AG04450 (cell line): ENCODE data around the gene ADAMTSL4. TPM values are rescaled to one million over a fixed set of nuclear protein-coding genes. Genes with fewer than 3 reads are reported as not detected.

ENCODE experiments used
- CTCF ChIA-PET: fragments of 300-600, 350-600 bp; formaldehyde crosslinking; extraction: SDS; loops from one replicate; lab custom pipeline; 2022; ENCODE audit warnings: antibody characterized with exemption, inconsistent platforms; lab: Charles Lee
- POLR2A ChIA-PET: fragments of 350-600 bp; formaldehyde crosslinking; extraction: SDS; loops from one replicate; lab custom pipeline; 2021; ENCODE audit warnings: antibody characterized with exemption, inconsistent platforms; lab: Yijun Ruan, JAX
- DNase-seq: peaks from one replicate; pipeline ENCODE4 v3.0.0-alpha.2; 2011; ENCODE audit warnings: low read depth, low spot score
- H3K27ac ChIP-seq: one replicate; pipeline ENCODE4 v1.5.1; 2012; ENCODE audit warnings: low read depth, low read length, control low read depth
- H3K27me3 ChIP-seq: one replicate; pipeline ENCODE4 v1.6.0; 2012; ENCODE audit warnings: low read length; ENCODE audit not compliant: control insufficient read depth, insufficient read depth
- H3K4me3 ChIP-seq: 2 replicates; pipeline ENCODE4 v1.5.1; 2011; ENCODE audit warnings: mild to moderate bottlenecking, low read depth, low read length, control low read depth
- H3K9me3 ChIP-seq: 2 replicates; pipeline ENCODE4 v1.5.1; 2012; ENCODE audit warnings: low read length; ENCODE audit not compliant: control insufficient read depth, insufficient read depth
- CTCF ChIP-seq: IDR thresholded peaks from 2 replicates; pipeline ENCODE4 v1.5.1; 2011; ENCODE audit warnings: low read depth, low read length, control low read depth, inconsistent platforms
- polyA plus RNA-seq: library from polyadenylated mRNA; depleted of rRNA; stranded (reverse); fragments of >200 nt; gene quantifications from 2 replicates; pipeline ENCODE4 v1.2.3, GENCODE V29; 2011

Gene ADAMTSL4
- polyA plus RNA-seq, 1 experiment = 4.2 TPM

- Histone ChIP-seq H3K9me3 (no peaks in the 10 kb centered on the region), H3K27me3 (no peaks in the 10 kb centered on the region), H3K4me3 (no peak overlapping the region), H3K27ac (no peak overlapping the region)
- no peak for DNase-seq
- TF ChIP-seq CTCF = no peak
- ChIA-PET CTCF (interaction anchor here (0.8 kb wide), 1 partner anchor 21 kb away, joined by 3 read pairs; no protein-coding TSS in a partner anchor), POLR2A (no interaction called here)
These were observed 37.7 kb upstream of the ADAMTSL4 start for GRCh38 chr1:150511551-150511950.

- DNase-seq = no peak
- no peaks in the 10 kb centered on the region for H3K27me3 ChIP-seq
- POLR2A ChIA-PET = no interaction called here
- CTCF ChIA-PET = interaction anchor here (0.8 kb wide), 1 partner anchor 20 kb away, joined by 3 read pairs; no protein-coding TSS in a partner anchor
- no peak overlapping the region for H3K27ac ChIP-seq
- H3K4me3 ChIP-seq = no peak overlapping the region
- H3K9me3 ChIP-seq = no peaks in the 10 kb centered on the region
- TF ChIP-seq CTCF = no peak
These were observed 37.1 kb upstream of the ADAMTSL4 start for GRCh38 chr1:150511985-150512660.

GRCh38 chr1:150512846-150513245, 36.4 kb upstream of the ADAMTSL4 start:
- Histone ChIP-seq H3K9me3 (no peaks in the 10 kb centered on the region), H3K27ac (no peak overlapping the region), H3K27me3 (no peaks in the 10 kb centered on the region), H3K4me3 (no peak overlapping the region)
- DNase-seq = no peak
- POLR2A ChIA-PET = no interaction called here
- CTCF ChIA-PET = no interaction called here
- no peak for TF ChIP-seq CTCF

- TF ChIP-seq CTCF = no peak
- no peak overlapping the region for H3K27ac ChIP-seq
- H3K27me3 ChIP-seq = no peaks in the 10 kb centered on the region
- ChIA-PET CTCF (interaction anchor here (1.4 kb wide), 1 partner anchor 47 kb away, joined by 4 read pairs; no protein-coding TSS in a partner anchor), POLR2A (no interaction called here)
- H3K9me3 ChIP-seq = no peaks in the 10 kb centered on the region
- no peak for DNase-seq
- H3K4me3 ChIP-seq = no peak overlapping the region
These were observed 35.8 kb upstream of the ADAMTSL4 start for GRCh38 chr1:150513351-150513791.

- ChIA-PET POLR2A (no interaction called here), CTCF (interaction anchor here (1.4 to 1.6 kb wide), 2 partner anchors 45 to 47 kb away, joined by 3 to 4 read pairs; no protein-coding TSS in a partner anchor)
- Histone ChIP-seq H3K9me3 (no peaks in the 10 kb centered on the region), H3K4me3 (no peak overlapping the region), H3K27me3 (no peaks in the 10 kb centered on the region), H3K27ac (no peak overlapping the region)
- DNase-seq = no peak
- TF ChIP-seq CTCF = no peak
These were observed 34.9 kb upstream of the ADAMTSL4 start for GRCh38 chr1:150514260-150514659.
